Neural crest cell (in vitro differentiated cells): ENCODE results near the gene CMTM2. TPM values are rescaled to one million over a fixed set of nuclear protein-coding genes. Genes with fewer than 3 reads are reported as not detected.
"Not testable (repeated sequence)": the region's sequence is repeated elsewhere in the genome, so short reads cannot be mapped to it uniquely, and the experiment has no call there.

ENCODE experiments used
- DNase-seq: peaks from one replicate; pipeline ENCODE4 v3.0.0; 2021; ENCODE audit warnings: low read depth, mixed read lengths, low spot score
- H3K27ac Mint-ChIP-seq: one replicate; pipeline ENCODE4 v1.8.0; 2021; ENCODE audit warnings: mild to moderate bottlenecking, mixed read lengths; ENCODE audit not compliant: unreplicated experiment
- H3K27me3 Mint-ChIP-seq: 2 replicates; pipeline ENCODE4 v1.8.0; 2021; ENCODE audit warnings: low read depth, mild to moderate bottlenecking, mixed read lengths
- H3K36me3 Mint-ChIP-seq: 2 replicates; pipeline ENCODE4 v1.8.0; 2021; ENCODE audit warnings: low read depth, mild to moderate bottlenecking, mixed read lengths
- H3K4me1 Mint-ChIP-seq: 2 replicates; pipeline ENCODE4 v1.8.0; 2021; ENCODE audit warnings: mixed read lengths
- H3K4me3 Mint-ChIP-seq: one replicate; pipeline ENCODE4 v1.8.0; 2021; ENCODE audit warnings: mild to moderate bottlenecking, mixed read lengths
- H3K9me3 Mint-ChIP-seq: 2 replicates; pipeline ENCODE4 v1.8.0; 2021; ENCODE audit warnings: mixed read lengths
- CTCF ChIP-seq: fragments of 200-600 bp; sonication (generic); conservative IDR thresholded peaks from 2 replicates; pipeline ENCODE4 v1.5.0; 2021; ENCODE audit warnings: antibody characterized with exemption, mild to moderate bottlenecking
- total RNA-seq: library from RNA; stranded (reverse); gene quantifications from 2 replicates; pipeline ENCODE4 v1.2.1, GENCODE V29; 2021

Gene CMTM2
- total RNA-seq, 1 donor from 2014 or later: 0.54 TPM

- Mint-ChIP-seq H3K4me1 (no peaks in the 10 kb centered on the region), H3K27ac (no peak overlapping the region), H3K27me3 (no peaks in the 10 kb centered on the region), H3K4me3 (no peak overlapping the region), H3K9me3 (no peaks in the 10 kb centered on the region), H3K36me3 (no peaks in the 10 kb centered on the region)
- DNase-seq: no peak
- no peak for TF ChIP-seq CTCF
Measured at GRCh38 chr16:66594739-66595138, 15.5 kb downstream of the CMTM2 start.

GRCh38 chr16:66596559-66596958 is 17.3 kb downstream of the CMTM2 start:
- H3K9me3 Mint-ChIP-seq, H3K27ac Mint-ChIP-seq, H3K4me1 Mint-ChIP-seq, H3K4me3 Mint-ChIP-seq, H3K27me3 Mint-ChIP-seq, H3K36me3 Mint-ChIP-seq, DNase-seq: not testable (repeated sequence)

GRCh38 chr16:66596986-66597848 is 18.0 kb downstream of the CMTM2 start:
- H3K36me3 Mint-ChIP-seq: no peaks in the 10 kb centered on the region
- no peaks in the 10 kb centered on the region for H3K27me3 Mint-ChIP-seq
- no peak overlapping the region for H3K27ac Mint-ChIP-seq
- H3K9me3 Mint-ChIP-seq: no peaks in the 10 kb centered on the region
- H3K4me3 Mint-ChIP-seq: no peak overlapping the region
- no peaks in the 10 kb centered on the region for H3K4me1 Mint-ChIP-seq
- DNase-seq: no peak
- TF ChIP-seq CTCF: no peak

- no peak overlapping the region for H3K4me3 Mint-ChIP-seq
- no peak for DNase-seq
- H3K27me3 Mint-ChIP-seq: no peaks in the 10 kb centered on the region
- no peaks in the 10 kb centered on the region for H3K36me3 Mint-ChIP-seq
- TF ChIP-seq CTCF: no peak
- peaks cover 5% of the 10 kb centered on the region for H3K4me1 Mint-ChIP-seq
- no peak overlapping the region for H3K27ac Mint-ChIP-seq
- no peaks in the 10 kb centered on the region for H3K9me3 Mint-ChIP-seq
Measured at GRCh38 chr16:66598111-66598510, 18.8 kb downstream of the CMTM2 start.

- H3K4me3 Mint-ChIP-seq: no peak overlapping the region
- H3K36me3 Mint-ChIP-seq: no peaks in the 10 kb centered on the region
- no peaks in the 10 kb centered on the region for H3K9me3 Mint-ChIP-seq
- H3K27me3 Mint-ChIP-seq: peaks cover 2% of the 10 kb centered on the region
- no peak for TF ChIP-seq CTCF
- H3K27ac Mint-ChIP-seq: no peak overlapping the region
- DNase-seq: no peak
- peaks cover 15% of the 10 kb centered on the region for H3K4me1 Mint-ChIP-seq
Measured at GRCh38 chr16:66599726-66600125, 20.5 kb downstream of the CMTM2 start.

- Mint-ChIP-seq H3K27ac (no peak overlapping the region), H3K4me1 (peaks cover 15% of the 10 kb centered on the region), H3K27me3 (peaks cover 2% of the 10 kb centered on the region), H3K4me3 (peak overlapping the region; percentile 5), H3K36me3 (no peaks in the 10 kb centered on the region), H3K9me3 (no peaks in the 10 kb centered on the region)
- TF ChIP-seq CTCF: no peak
- no peak for DNase-seq
Measured at GRCh38 chr16:66600477-66600876, 21.2 kb downstream of the CMTM2 start.
